Mucosa of rectum (tissue), 2 donors: Measurements from ENCODE around the gene NEDD4.
"Not testable (repeated sequence)": the region's sequence is repeated elsewhere in the genome, so short reads cannot be mapped to it uniquely, and the experiment has no call there.

ENCODE experiments used
- H3K27ac ChIP-seq, 2 donors: one replicate each; pipeline ENCODE4 v1.7.0; 2013; ENCODE audit warnings: inconsistent platforms in 2 of 2, low read depth in 2 of 2, low read length in 2 of 2
- H3K27me3 ChIP-seq, 2 donors: one replicate each; pipeline ENCODE4 v1.7.0; 2013; ENCODE audit warnings: low read length in 2 of 2; ENCODE audit not compliant: control insufficient read depth in 2 of 2, insufficient read depth in 2 of 2
- H3K36me3 ChIP-seq, 2 donors: one replicate each; pipeline ENCODE4 v1.7.0; 2013; ENCODE audit warnings: low read length in 2 of 2; ENCODE audit not compliant: control insufficient read depth in 2 of 2, insufficient read depth in 2 of 2
- H3K4me1 ChIP-seq, 2 donors: one replicate each; pipeline ENCODE4 v1.7.0; 2013; ENCODE audit warnings: low read length in 2 of 2, mild to moderate bottlenecking in 1 of 2; ENCODE audit not compliant: control insufficient read depth in 2 of 2, insufficient read depth in 2 of 2
- H3K4me3 ChIP-seq, 2 donors: one replicate each; pipeline ENCODE4 v1.7.0; 2013; ENCODE audit warnings: low read length in 2 of 2
- H3K9ac ChIP-seq, 2 donors: one replicate each; pipeline ENCODE4 v1.7.0; 2013; ENCODE audit warnings: low read length in 2 of 2, low read depth in 1 of 2, mild to moderate bottlenecking in 1 of 2
- H3K9me3 ChIP-seq, 2 donors: one replicate each; pipeline ENCODE4 v1.7.0; 2013; ENCODE audit warnings: low read length in 2 of 2; ENCODE audit not compliant: control insufficient read depth in 2 of 2
- donor health status: healthy.
- donor health status: Normal muscosa, but diverticular disease.

The NEDD4 gene

GRCh38 chr15:55791551-55792400 lies 201.6 kb downstream of the NEDD4 start:
- Histone ChIP-seq H3K4me3 (no peak overlapping the region), H3K27ac (no peak overlapping the region), H3K4me1 (no peaks in the 10 kb centered on the region), H3K36me3 (no peaks in the 10 kb centered on the region), H3K9me3 (no peaks in the 10 kb centered on the region), H3K9ac (no peak overlapping the region), H3K27me3 (no peaks in the 10 kb centered on the region)

- H3K4me1 ChIP-seq: no peaks in the 10 kb centered on the region
- H3K36me3 ChIP-seq: no peaks in the 10 kb centered on the region
- H3K27ac ChIP-seq: no peak overlapping the region
- no peak overlapping the region for H3K4me3 ChIP-seq
- no peak overlapping the region for H3K9ac ChIP-seq
- H3K27me3 ChIP-seq: no peaks in the 10 kb centered on the region
- no peaks in the 10 kb centered on the region for H3K9me3 ChIP-seq
These were observed 204.2 kb downstream of the NEDD4 start for GRCh38 chr15:55789066-55789660.

GRCh38 chr15:55786341-55786740 lies 207.1 kb downstream of the NEDD4 start:
- H3K27me3 ChIP-seq: no peaks in the 10 kb centered on the region
- H3K27ac ChIP-seq: no peak overlapping the region
- no peak overlapping the region for H3K9ac ChIP-seq
- H3K9me3 ChIP-seq: no peaks in the 10 kb centered on the region
- H3K4me1 ChIP-seq: no peaks in the 10 kb centered on the region
- H3K4me3 ChIP-seq: no peak overlapping the region
- H3K36me3 ChIP-seq: no peaks in the 10 kb centered on the region

GRCh38 chr15:55785593-55785992 lies 207.8 kb downstream of the NEDD4 start:
- not testable (repeated sequence) for H3K4me1 ChIP-seq, H3K9me3 ChIP-seq, H3K36me3 ChIP-seq, H3K4me3 ChIP-seq, H3K27ac ChIP-seq, H3K27me3 ChIP-seq, H3K9ac ChIP-seq

- no peak overlapping the region for H3K9ac ChIP-seq
- no peaks in the 10 kb centered on the region for H3K9me3 ChIP-seq
- no peak overlapping the region for H3K27ac ChIP-seq
- no peaks in the 10 kb centered on the region for H3K27me3 ChIP-seq
- no peak overlapping the region for H3K4me3 ChIP-seq
- no peaks in the 10 kb centered on the region for H3K4me1 ChIP-seq
- no peaks in the 10 kb centered on the region for H3K36me3 ChIP-seq
These were observed 209.1 kb downstream of the NEDD4 start for GRCh38 chr15:55784286-55784685.

- Histone ChIP-seq H3K9me3 (no peaks in the 10 kb centered on the region), H3K36me3 (no peaks in the 10 kb centered on the region), H3K9ac (no peak overlapping the region), H3K4me3 (no peak overlapping the region), H3K4me1 (no peaks in the 10 kb centered on the region), H3K27ac (no peak overlapping the region), H3K27me3 (no peaks in the 10 kb centered on the region)
These were observed 210.5 kb downstream of the NEDD4 start for GRCh38 chr15:55782901-55783300.

- Histone ChIP-seq H3K9me3 (no peaks in the 10 kb centered on the region), H3K4me3 (no peak overlapping the region), H3K36me3 (no peaks in the 10 kb centered on the region), H3K4me1 (no peaks in the 10 kb centered on the region), H3K9ac (no peak overlapping the region), H3K27me3 (no peaks in the 10 kb centered on the region), H3K27ac (no peak overlapping the region)
These were observed 213.1 kb downstream of the NEDD4 start for GRCh38 chr15:55780292-55780691.

GRCh38 chr15:55778932-55779331 lies 214.5 kb downstream of the NEDD4 start:
- Histone ChIP-seq H3K9ac (no peak overlapping the region), H3K27me3 (no peaks in the 10 kb centered on the region), H3K36me3 (no peaks in the 10 kb centered on the region), H3K9me3 (no peaks in the 10 kb centered on the region), H3K4me3 (no peak overlapping the region), H3K4me1 (no peaks in the 10 kb centered on the region), H3K27ac (no peak overlapping the region)
